NT2/D1 (cell line): ENCODE data around the gene BANP.
"Not testable (repeated sequence)": the region's sequence is repeated elsewhere in the genome, so short reads cannot be mapped to it uniquely, and the experiment has no call there.

Source experiments
- DNase-seq: peaks from one replicate; pipeline ENCODE4 v3.0.0-alpha.2; 2011; ENCODE audit warnings: low read depth, low spot score
- H3K27me3 ChIP-seq: 2 replicates; pipeline ENCODE4 v1.6.0; 2011; ENCODE audit warnings: mild to moderate bottlenecking; ENCODE audit not compliant: insufficient read length, insufficient read depth
- H3K36me3 ChIP-seq: 2 replicates; pipeline ENCODE4 v1.6.1; 2011; ENCODE audit warnings: mild to moderate bottlenecking, low read length, mixed read lengths; ENCODE audit not compliant: insufficient read depth, insufficient read length
- H3K4me1 ChIP-seq: 2 replicates; pipeline ENCODE4 v1.5.1; 2011; ENCODE audit not compliant: insufficient read depth, insufficient read length
- H3K4me3 ChIP-seq: 2 replicates; pipeline ENCODE4 v1.5.1; 2011; ENCODE audit warnings: low read depth; ENCODE audit not compliant: insufficient read length
- H3K9ac ChIP-seq: 2 replicates; pipeline ENCODE4 v1.6.0; 2011; ENCODE audit warnings: low read depth; ENCODE audit not compliant: insufficient read length
- H3K9me3 ChIP-seq: 2 replicates; pipeline ENCODE4 v1.5.1; 2011; ENCODE audit warnings: mild to moderate bottlenecking, low read length; ENCODE audit not compliant: insufficient read depth
- SUZ12 ChIP-seq: IDR thresholded peaks from 2 replicates; pipeline ENCODE4 v1.6.1; 2011; ENCODE audit not compliant: insufficient read length, insufficient read depth; ENCODE audit errors: extremely low read depth
- YY1 ChIP-seq: IDR thresholded peaks from 2 replicates; pipeline ENCODE4 v1.6.1; 2011; ENCODE audit not compliant: insufficient read length, insufficient read depth
- ZNF274 ChIP-seq: IDR thresholded peaks from 2 replicates; pipeline ENCODE4 v1.6.1; 2011; ENCODE audit warnings: mild to moderate bottlenecking, low read depth, low read length

BANP gene

DNA sequence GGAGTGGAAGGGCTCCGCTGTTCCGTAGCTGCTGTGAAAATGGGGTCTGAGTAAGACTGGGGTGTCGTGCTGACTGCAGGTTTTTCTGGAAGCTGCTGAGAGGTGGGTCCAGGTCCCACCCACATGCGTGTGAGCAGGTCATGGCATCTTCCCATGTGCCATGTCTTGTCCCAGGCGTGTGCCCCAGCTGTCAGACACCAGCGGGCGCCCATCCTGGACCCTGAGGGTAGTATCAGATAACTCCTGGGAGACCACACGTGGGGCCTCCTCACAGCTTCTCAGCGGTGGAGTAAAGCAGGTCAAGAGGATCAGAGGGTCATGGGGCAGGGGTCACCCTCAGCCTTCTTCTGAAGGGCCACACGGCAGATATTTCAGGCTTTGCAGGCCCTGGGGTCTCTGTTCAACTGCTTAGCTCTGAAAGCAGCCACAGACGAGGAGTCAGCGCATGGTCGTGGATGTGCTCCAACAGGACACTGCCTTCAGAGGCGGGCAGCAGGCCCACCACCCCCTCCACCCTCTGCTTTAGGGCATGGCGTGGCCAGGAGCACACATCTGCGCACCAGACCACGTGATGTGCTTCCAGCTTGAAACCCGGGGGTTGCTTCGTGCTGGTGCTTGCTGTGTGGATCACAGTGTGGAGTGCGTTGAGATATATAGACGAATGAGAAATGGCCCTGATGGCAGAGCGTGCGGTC lies 68.7 kb downstream of the BANP start:
- no peak overlapping the region for H3K4me3 ChIP-seq
- TF ChIP-seq SUZ12 (no peak), ZNF274 (no peak), YY1 (no peak)
- no peaks in the 10 kb centered on the region for H3K9me3 ChIP-seq
- peaks cover 61% of the 10 kb centered on the region for H3K36me3 ChIP-seq
- H3K27me3 ChIP-seq = no peaks in the 10 kb centered on the region
- H3K4me1 ChIP-seq = peaks cover 2% of the 10 kb centered on the region
- no peak overlapping the region for H3K9ac ChIP-seq
- no peak for DNase-seq

DNA sequence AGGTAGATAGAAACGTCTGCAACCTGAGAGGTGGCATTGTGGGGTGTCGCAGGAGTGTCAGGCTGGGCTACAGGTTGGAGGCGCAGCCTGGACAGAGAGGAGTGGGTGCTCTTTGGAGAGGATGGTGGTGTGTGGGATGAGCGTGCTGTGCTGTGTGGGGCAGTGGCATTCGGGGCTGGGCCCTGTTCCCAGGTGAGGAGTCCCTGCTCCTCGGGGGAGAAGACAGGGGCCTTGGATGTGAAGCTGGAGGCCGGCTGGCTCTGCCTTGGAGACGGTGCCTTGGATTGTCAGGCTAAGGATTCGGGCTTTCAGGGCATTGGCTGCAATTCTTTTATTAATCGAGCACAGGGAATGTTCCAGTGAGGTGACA lies 69.3 kb downstream of the BANP start:
- no peak overlapping the region for H3K4me3 ChIP-seq
- H3K4me1 ChIP-seq = peaks cover 2% of the 10 kb centered on the region
- TF ChIP-seq SUZ12 (no peak), ZNF274 (no peak), YY1 (no peak)
- no peaks in the 10 kb centered on the region for H3K27me3 ChIP-seq
- H3K9ac ChIP-seq = no peak overlapping the region
- DNase-seq = no peak
- peaks cover 57% of the 10 kb centered on the region for H3K36me3 ChIP-seq
- no peaks in the 10 kb centered on the region for H3K9me3 ChIP-seq

DNA sequence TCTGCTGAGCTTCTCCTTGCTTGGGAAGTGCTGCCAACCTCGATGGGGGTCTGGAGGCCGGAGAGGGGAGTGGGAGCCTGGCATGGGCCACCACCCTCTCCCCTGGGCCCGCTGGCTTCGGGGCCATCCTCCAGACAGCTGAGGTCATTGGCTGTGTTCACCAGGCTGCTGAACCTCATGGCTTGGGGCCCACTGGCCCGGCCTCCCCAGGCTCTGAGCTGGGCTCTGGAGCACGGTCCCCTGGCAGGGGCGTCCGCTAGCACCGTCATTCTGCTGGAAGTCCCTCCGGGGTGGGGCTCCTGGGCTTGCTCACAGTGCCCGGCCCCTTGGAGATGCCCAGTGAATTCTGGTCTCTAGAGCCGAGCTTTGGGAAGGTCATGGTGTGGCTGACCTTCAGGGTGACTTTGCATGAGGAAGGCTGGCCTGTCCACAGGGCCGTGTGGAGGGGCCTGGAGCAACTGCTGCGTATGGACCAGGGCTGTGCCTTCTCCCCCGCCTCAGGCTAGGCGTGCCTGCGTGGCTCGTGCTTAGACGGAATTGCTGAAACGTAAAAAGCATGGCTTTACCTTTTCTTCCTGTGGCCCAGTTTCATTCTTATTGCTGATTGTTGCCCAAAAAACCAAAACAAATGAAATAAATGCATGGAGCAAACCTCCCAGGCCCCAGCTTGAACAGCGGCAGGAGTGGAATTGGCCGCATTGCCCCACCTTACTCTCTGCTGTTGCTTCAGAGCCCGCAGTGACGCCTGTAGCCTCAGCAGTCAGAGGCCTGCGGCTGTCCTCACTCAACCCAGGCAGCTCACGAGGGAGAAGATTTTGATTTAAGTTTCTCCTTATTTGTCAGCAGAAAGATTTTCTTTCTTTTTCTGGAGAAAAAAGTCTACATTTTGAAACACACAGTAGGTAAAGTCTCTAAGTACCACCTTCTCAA lies 70.1 kb downstream of the BANP start:
- H3K4me3 ChIP-seq, H3K27me3 ChIP-seq, DNase-seq, H3K9ac ChIP-seq, H3K4me1 ChIP-seq, H3K9me3 ChIP-seq: not testable (repeated sequence)
- H3K36me3 ChIP-seq = peaks cover 61% of the 10 kb centered on the region

DNA sequence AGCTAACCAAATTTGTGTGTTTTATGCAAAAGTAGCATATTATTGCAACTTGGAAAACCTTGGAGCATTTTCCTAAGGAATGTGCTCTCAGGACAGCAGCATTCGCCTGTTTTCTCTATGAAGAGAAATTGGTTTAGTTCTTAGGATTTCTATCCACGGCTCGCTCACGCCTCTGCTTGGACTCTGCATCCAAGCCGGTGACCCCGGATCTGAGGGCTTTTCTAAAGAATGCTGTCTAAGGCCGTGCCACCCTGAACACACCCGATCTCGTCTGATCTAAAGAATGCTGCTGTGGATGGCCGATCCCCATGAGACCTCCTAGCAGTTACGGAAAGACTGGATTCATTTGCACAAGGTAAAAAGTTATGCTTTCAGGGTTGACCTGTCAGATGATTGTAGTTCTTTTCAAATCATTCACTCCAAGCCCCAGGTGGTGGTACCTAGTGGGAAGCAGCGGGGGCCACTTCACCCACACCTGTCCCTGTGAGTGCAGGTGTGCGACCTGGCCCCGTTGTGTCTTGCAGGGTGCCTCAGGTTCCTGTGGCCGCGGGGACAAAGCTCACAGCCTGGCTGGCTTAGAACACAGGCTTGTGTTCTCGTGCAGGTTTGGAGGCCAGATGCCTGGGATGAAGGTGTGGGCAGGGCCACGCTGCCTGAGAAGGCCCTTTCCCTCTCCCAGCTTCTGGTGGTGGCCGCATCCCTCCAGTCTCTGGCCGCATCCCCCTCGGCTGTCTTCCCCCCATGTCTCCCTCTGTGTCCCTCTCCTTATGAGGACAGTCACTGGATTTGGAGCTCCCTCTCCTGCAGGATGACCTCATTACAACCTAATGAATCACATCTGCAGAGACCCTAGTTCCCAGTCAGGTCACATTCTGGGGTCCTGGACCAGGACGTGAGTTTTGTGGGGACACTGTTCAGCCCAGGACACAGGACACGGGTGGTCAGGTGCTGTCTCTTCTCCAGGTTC lies 71.1 kb downstream of the BANP start:
- Histone ChIP-seq H3K36me3 (peaks cover 60% of the 10 kb centered on the region), H3K9ac (no peak overlapping the region)
- no peak for TF ChIP-seq ZNF274
- no peak for TF ChIP-seq YY1
- TF ChIP-seq SUZ12 = no peak

DNA sequence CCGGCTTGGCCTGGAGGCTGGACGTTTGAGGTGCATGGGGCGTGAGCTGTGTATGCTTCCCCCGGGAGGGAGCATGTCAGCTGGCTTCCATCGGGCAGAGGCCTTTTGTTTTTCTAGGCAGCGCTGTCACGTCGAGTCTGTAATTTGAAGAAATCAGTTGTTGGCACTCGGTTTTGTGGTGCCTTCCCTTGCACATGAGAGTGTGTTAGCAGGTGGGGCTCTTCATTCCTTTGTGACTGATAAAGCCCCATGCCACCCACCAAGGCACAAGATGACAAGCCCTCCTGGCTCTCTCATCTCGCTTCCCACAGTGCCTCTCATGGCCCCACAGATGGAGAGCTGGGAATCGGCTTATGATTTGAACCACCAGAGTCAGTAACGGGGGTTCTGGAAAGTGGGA lies 72.1 kb downstream of the BANP start:
- DNase-seq = no peak
- no peaks in the 10 kb centered on the region for H3K27me3 ChIP-seq
- no peak for TF ChIP-seq ZNF274
- no peak for TF ChIP-seq SUZ12
- TF ChIP-seq YY1 = no peak
- no peak overlapping the region for H3K9ac ChIP-seq
- no peaks in the 10 kb centered on the region for H3K9me3 ChIP-seq
- peaks cover 58% of the 10 kb centered on the region for H3K36me3 ChIP-seq
- peaks cover 5% of the 10 kb centered on the region for H3K4me1 ChIP-seq
- H3K4me3 ChIP-seq = no peak overlapping the region

More for the DNA sequence above, 71.1 kb downstream of the BANP start:
- Histone ChIP-seq H3K9me3 (no peaks in the 10 kb centered on the region), H3K4me1 (peaks cover 2% of the 10 kb centered on the region), H3K4me3 (no peak overlapping the region), H3K27me3 (no peaks in the 10 kb centered on the region)
- no peak for DNase-seq

DNA sequence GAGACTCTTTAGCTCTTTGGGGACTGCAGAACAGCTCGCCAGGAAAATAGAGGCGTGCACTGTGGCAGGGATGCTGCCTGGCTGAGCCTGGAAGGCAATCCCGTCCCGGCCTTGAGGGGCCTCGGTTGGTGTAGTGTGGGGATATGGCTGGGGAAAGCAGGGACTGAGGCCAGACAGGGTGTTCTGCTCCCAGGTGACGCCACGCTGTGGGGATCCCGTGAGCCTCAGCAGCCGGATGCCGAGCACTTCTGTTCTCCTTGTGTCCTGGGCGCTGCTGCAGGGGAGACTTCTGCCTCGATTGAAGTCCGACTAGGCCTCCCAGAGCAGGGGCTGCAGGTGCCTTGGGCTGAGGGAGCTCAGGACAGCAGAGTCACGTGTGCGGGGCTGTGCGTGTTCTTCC lies 72.6 kb downstream of the BANP start:
- Histone ChIP-seq H3K27me3 (no peaks in the 10 kb centered on the region), H3K9me3 (no peaks in the 10 kb centered on the region), H3K36me3 (peaks cover 55% of the 10 kb centered on the region), H3K4me1 (peaks cover 5% of the 10 kb centered on the region), H3K9ac (no peak overlapping the region), H3K4me3 (no peak overlapping the region)
- no peak for DNase-seq
- TF ChIP-seq ZNF274 = no peak
- TF ChIP-seq YY1 = no peak
- no peak for TF ChIP-seq SUZ12

DNA sequence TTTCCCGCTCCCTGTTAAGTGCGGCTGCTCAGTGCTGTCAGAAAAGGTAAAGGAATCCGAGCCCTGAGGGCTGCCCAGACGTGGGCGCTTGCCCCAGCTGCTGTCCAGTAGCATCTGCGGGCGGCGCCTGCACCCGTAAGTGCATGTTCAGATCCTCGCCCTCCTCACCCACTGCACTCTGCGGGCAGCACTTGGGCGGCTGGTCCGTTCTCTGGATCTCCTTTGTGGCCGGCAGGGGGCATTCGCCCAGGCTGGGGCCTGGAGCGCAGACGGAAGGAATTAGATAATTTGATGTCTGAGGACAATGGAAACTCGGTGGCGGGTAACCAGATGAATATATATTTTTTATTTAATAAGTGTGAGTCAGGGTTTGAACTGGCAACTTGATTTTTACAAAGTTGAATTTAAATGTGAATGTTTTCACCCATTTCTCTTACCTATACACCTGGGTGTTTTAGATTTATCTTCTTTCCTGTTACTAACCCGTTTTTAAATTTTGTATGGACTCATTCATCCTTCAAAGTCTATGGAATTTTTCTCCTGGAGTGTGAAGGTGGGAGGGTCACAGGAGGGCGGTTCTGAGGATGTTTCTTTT lies 73.4 kb downstream of the BANP start:
- not testable (repeated sequence) for H3K9ac ChIP-seq, DNase-seq
- peaks cover 55% of the 10 kb centered on the region for H3K36me3 ChIP-seq

DNA sequence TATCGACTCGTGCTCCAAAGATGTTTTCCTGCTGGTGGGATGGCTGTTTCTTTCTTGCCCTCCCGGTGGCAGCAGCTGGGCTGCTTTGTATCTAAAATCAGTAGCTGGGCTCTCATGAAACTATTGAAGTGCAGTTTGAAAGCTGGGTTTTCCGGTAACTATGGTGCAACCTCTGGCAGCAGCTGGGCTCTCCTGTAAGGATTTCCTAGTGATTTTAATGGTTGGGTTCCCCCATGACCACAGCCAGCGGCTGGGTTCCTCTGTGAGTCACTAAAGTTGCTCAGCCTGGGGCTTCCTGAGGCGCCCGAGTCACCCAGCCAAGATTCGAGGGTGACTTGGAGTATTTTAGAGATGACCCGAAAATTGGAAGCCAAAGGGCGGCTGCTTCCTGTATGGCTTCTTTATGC lies 73.9 kb downstream of the BANP start:
- H3K9ac ChIP-seq, H3K4me1 ChIP-seq, H3K4me3 ChIP-seq, H3K27me3 ChIP-seq, DNase-seq, H3K9me3 ChIP-seq: not testable (repeated sequence)
- peaks cover 53% of the 10 kb centered on the region for H3K36me3 ChIP-seq

More for the DNA sequence above, 73.4 kb downstream of the BANP start:
- not testable (repeated sequence) for H3K4me3 ChIP-seq, H3K9me3 ChIP-seq, H3K4me1 ChIP-seq, H3K27me3 ChIP-seq

DNA sequence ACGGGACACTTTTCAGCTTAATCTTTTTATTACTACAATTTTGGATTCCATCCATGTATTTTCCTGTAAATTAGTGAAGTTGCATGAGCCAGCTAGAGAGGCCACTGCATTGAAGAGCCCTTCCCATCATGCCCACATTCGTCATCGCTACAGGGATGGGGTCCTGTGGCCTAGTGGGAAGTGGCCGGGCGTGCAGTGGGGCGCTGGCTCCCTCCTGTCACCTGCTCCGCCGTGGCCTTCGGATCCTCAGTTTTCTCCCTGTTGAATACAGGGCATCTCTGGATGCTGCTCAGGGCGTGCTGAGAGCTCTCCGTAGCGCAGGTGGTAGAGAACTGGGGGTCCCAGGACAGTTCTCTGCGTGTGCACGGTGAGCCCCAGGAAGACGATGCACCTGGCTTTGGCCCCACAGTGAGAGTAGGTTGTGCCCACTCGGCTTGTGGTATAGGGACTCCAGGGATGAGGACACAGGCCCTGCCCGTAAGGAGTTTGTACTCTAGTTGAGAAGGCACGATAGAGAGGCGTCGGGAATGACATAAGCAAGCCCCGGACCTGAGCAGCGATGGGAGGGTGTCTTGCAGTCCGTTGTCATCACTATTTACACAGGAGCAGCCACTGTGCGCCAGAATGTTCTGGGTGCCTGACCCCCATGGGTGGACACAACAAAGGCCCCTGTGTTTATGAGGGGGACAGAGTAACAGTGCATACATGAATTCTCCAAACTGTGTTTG lies 74.8 kb downstream of the BANP start:
- H3K9ac ChIP-seq, H3K4me1 ChIP-seq, H3K27me3 ChIP-seq, DNase-seq, H3K9me3 ChIP-seq, H3K4me3 ChIP-seq: not testable (repeated sequence)
- peaks cover 48% of the 10 kb centered on the region for H3K36me3 ChIP-seq
